SK-N-SH (cell line): Measurements from ENCODE around the gene GOLGA3.

Experiments
- EP300 ChIP-seq, 2 experiments: IDR thresholded peaks; 2 replicates each; pipeline versions ENCODE4 v1.4.0 to v1.6.1; 2012; ENCODE audit warnings: borderline replicate concordance in 1 of 2, low read depth in 1 of 2, low read length in 1 of 2
- POLR2AphosphoS5 ChIP-seq: IDR thresholded peaks from 2 replicates; pipeline ENCODE4 v1.6.1; 2012; ENCODE audit warnings: low read depth, low read length
- TF ChIP-seq, protein P1 (sequence below): IDR thresholded peaks from 2 replicates; pipeline ENCODE4 v1.4.0; 2012; ENCODE audit warnings: low read depth
- TF ChIP-seq, protein P2 (sequence below): fragments of 200-600 bp; sonication (generic); IDR thresholded peaks from 2 replicates; pipeline ENCODE4 v1.6.1; 2017; ENCODE audit warnings: antibody characterized with exemption, mild to moderate bottlenecking, moderate library complexity

DNA sequence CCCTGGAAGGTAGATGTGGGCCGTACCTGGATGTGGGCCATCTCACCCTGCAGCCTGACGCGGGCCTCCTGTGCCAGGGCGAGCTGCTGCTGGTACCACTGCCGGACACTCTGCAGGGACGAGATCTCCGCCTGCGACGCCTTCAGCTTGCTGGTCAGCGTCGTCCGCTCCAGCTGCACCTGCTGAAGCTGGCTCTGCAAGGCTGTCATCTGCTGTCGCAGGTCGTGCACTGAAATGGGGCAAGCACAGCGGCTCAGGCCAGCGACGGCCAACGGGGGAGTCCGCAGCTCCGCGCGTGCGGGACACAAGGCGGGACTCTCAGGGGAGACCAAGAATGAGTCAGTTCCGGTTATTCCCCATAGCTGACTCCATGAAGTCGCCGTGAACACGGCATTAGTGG, 26.9 kb downstream of the GOLGA3 start:
- no peak for TF ChIP-seq EP300 (IDR thresholded peaks at IDR 0.05; ENCODE audit: borderline replicate concordance in 1 of 2, low read depth in 1 of 2, low read length in 1 of 2)
- TF ChIP-seq, protein P1, sequence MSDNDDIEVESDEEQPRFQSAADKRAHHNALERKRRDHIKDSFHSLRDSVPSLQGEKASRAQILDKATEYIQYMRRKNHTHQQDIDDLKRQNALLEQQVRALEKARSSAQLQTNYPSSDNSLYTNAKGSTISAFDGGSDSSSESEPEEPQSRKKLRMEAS = no peak
- TF ChIP-seq POLR2AphosphoS5 = no peak
- TF ChIP-seq, protein P2, sequence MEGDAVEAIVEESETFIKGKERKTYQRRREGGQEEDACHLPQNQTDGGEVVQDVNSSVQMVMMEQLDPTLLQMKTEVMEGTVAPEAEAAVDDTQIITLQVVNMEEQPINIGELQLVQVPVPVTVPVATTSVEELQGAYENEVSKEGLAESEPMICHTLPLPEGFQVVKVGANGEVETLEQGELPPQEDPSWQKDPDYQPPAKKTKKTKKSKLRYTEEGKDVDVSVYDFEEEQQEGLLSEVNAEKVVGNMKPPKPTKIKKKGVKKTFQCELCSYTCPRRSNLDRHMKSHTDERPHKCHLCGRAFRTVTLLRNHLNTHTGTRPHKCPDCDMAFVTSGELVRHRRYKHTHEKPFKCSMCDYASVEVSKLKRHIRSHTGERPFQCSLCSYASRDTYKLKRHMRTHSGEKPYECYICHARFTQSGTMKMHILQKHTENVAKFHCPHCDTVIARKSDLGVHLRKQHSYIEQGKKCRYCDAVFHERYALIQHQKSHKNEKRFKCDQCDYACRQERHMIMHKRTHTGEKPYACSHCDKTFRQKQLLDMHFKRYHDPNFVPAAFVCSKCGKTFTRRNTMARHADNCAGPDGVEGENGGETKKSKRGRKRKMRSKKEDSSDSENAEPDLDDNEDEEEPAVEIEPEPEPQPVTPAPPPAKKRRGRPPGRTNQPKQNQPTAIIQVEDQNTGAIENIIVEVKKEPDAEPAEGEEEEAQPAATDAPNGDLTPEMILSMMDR = no peak
